Esophagus (tissue), 2 donors: Measurements from ENCODE around the gene DNM1L. TPM values are rescaled to one million over a fixed set of nuclear protein-coding genes. Genes with fewer than 3 reads are reported as not detected.

Experiments
- H3K27ac ChIP-seq, 2 donors: one replicate each; pipeline ENCODE4 v1.5.1; 2013; ENCODE audit warnings: low read depth in 2 of 2, mild to moderate bottlenecking in 2 of 2, inconsistent platforms in 1 of 2, low read length in 1 of 2, moderate library complexity in 1 of 2
- H3K27me3 ChIP-seq, 2 donors: one replicate each; pipeline ENCODE4 v1.6.1; 2013; ENCODE audit warnings: low read length in 2 of 2, control low read depth in 1 of 2, mild to moderate bottlenecking in 1 of 2; ENCODE audit not compliant: insufficient read depth in 2 of 2, control insufficient read depth in 1 of 2
- H3K36me3 ChIP-seq, 2 donors: one replicate each; pipeline ENCODE4 v1.6.1; 2013; ENCODE audit warnings: low read length in 1 of 2; ENCODE audit not compliant: control insufficient read depth in 2 of 2, insufficient read depth in 2 of 2
- H3K4me1 ChIP-seq, 2 donors: one replicate each; pipeline ENCODE4 v1.6.1; 2013; ENCODE audit warnings: low read length in 1 of 2; ENCODE audit not compliant: control insufficient read depth in 2 of 2, insufficient read depth in 2 of 2
- H3K4me3 ChIP-seq, 2 donors: one replicate each; pipeline ENCODE4 v1.5.1; 2013; ENCODE audit warnings: low read length in 2 of 2, mild to moderate bottlenecking in 2 of 2, low read depth in 1 of 2, moderate library complexity in 1 of 2
- H3K9me3 ChIP-seq, 2 donors: one replicate each; pipeline ENCODE4 v1.6.1; 2013; ENCODE audit warnings: mild to moderate bottlenecking in 2 of 2, low read depth in 1 of 2, low read length in 1 of 2, moderate library complexity in 1 of 2; ENCODE audit not compliant: control insufficient read depth in 2 of 2, insufficient read depth in 1 of 2
- whole genome bisulfite sequencing, 2 donors: extraction: QIAGEN DNeasy Blood & Tissue Kit; methylation state at CpG; one replicate each; pipeline ENCODE4 v1.1.7; 2013; 5-methylcytosine and 5-hydroxymethylcytosine counted together
- polyA plus RNA-seq, 2 donors: library from polyadenylated mRNA; stranded (reverse); fragments of 200-250 nt; gene quantifications; one replicate each; pipeline ENCODE4 v1.2.3, GENCODE V29; 2013
- donor health status: healthy with polysubstance abuse.
- donor health status: Bipolar disorder and iron deficiency.

DNM1L gene
- polyA plus RNA-seq, 2 donors, result 24.3 to 24.5 TPM

GRCh38 chr12:32765906-32766305 is 86.8 kb downstream of the DNM1L start:
- Histone ChIP-seq H3K4me1 (no peaks in the 10 kb centered on the region), H3K27ac (no peak overlapping the region), H3K9me3 (no peaks in the 10 kb centered on the region), H3K4me3 (no peak overlapping the region), H3K27me3 (no peaks in the 10 kb centered on the region), H3K36me3 (no peaks in the 10 kb centered on the region)
- WGBS, 2 donors, result 70 to 79% methylated on average over 4 of the region's 4 CpGs

- Histone ChIP-seq H3K4me3 (no peak overlapping the region), H3K36me3 (no peaks in the 10 kb centered on the region), H3K9me3 (no peaks in the 10 kb centered on the region), H3K4me1 (no peaks in the 10 kb centered on the region), H3K27ac (no peak overlapping the region), H3K27me3 (no peaks in the 10 kb centered on the region)
- 56 to 61% methylated on average over 4 of the region's 4 CpGs for WGBS, 2 donors
These were observed 89.4 kb downstream of the DNM1L start for GRCh38 chr12:32768518-32768917.

- no peaks in the 10 kb centered on the region for H3K27me3 ChIP-seq
- H3K27ac ChIP-seq, result no peak overlapping the region
- no peaks in the 10 kb centered on the region for H3K9me3 ChIP-seq
- no peaks in the 10 kb centered on the region for H3K36me3 ChIP-seq
- H3K4me3 ChIP-seq, result no peak overlapping the region
- H3K4me1 ChIP-seq, result no peaks in the 10 kb centered on the region
- WGBS, 2 donors, result 34 to 47% methylated on average over 1 of the region's 1 CpG
These were observed 91.0 kb downstream of the DNM1L start for GRCh38 chr12:32770141-32770540.

GRCh38 chr12:32773691-32774090 is 94.6 kb downstream of the DNM1L start:
- Histone ChIP-seq H3K27me3 (no peaks in the 10 kb centered on the region), H3K4me3 (no peak overlapping the region), H3K27ac (no peak overlapping the region), H3K36me3 (no peaks in the 10 kb centered on the region), H3K4me1 (no peaks in the 10 kb centered on the region), H3K9me3 (no peaks in the 10 kb centered on the region)
- 57 to 68% methylated on average over 6 of the region's 6 CpGs for WGBS, 2 donors

GRCh38 chr12:32776258-32776657 is 97.2 kb downstream of the DNM1L start:
- H3K36me3 ChIP-seq, result no peaks in the 10 kb centered on the region
- no peaks in the 10 kb centered on the region for H3K9me3 ChIP-seq
- H3K27me3 ChIP-seq, result no peaks in the 10 kb centered on the region
- H3K4me3 ChIP-seq, result no peak overlapping the region
- no peak overlapping the region for H3K27ac ChIP-seq
- 84 to 87% methylated on average over 4 of the region's 4 CpGs for WGBS, 2 donors
- no peaks in the 10 kb centered on the region for H3K4me1 ChIP-seq

GRCh38 chr12:32777159-32777558 is 98.1 kb downstream of the DNM1L start:
- Histone ChIP-seq H3K36me3 (no peaks in the 10 kb centered on the region), H3K27me3 (no peaks in the 10 kb centered on the region), H3K27ac (no peak overlapping the region), H3K4me1 (no peaks in the 10 kb centered on the region), H3K4me3 (no peak overlapping the region), H3K9me3 (no peaks in the 10 kb centered on the region)
- WGBS, 2 donors, result 59 to 67% methylated on average over 5 of the region's 5 CpGs

- no peaks in the 10 kb centered on the region for H3K4me1 ChIP-seq
- H3K27ac ChIP-seq, result no peak overlapping the region
- no peak overlapping the region for H3K4me3 ChIP-seq
- no peaks in the 10 kb centered on the region for H3K9me3 ChIP-seq
- no peaks in the 10 kb centered on the region for H3K36me3 ChIP-seq
- no peaks in the 10 kb centered on the region for H3K27me3 ChIP-seq
- WGBS, 2 donors, result 76 to 78% methylated on average over 6 of the region's 6 CpGs
These were observed 98.6 kb downstream of the DNM1L start for GRCh38 chr12:32777691-32778175.

- Histone ChIP-seq H3K9me3 (no peaks in the 10 kb centered on the region), H3K36me3 (no peaks in the 10 kb centered on the region), H3K27ac (no peak overlapping the region), H3K4me1 (no peaks in the 10 kb centered on the region), H3K4me3 (no peak overlapping the region), H3K27me3 (no peaks in the 10 kb centered on the region)
- 47 to 50% methylated on average over 1 of the region's 1 CpG for WGBS, 2 donors
These were observed 101.0 kb downstream of the DNM1L start for GRCh38 chr12:32780071-32780470.

- H3K27ac ChIP-seq, result no peak overlapping the region
- no peaks in the 10 kb centered on the region for H3K4me1 ChIP-seq
- H3K4me3 ChIP-seq, result no peak overlapping the region
- H3K9me3 ChIP-seq, result no peaks in the 10 kb centered on the region
- H3K27me3 ChIP-seq, result no peaks in the 10 kb centered on the region
- WGBS, 2 donors, result 50 to 58% methylated on average over 3 of the region's 3 CpGs
- H3K36me3 ChIP-seq, result no peaks in the 10 kb centered on the region
These were observed 103.9 kb downstream of the DNM1L start for GRCh38 chr12:32783029-32783428.

GRCh38 chr12:32785557-32785956 is 106.5 kb downstream of the DNM1L start:
- Histone ChIP-seq H3K4me3 (no peak overlapping the region), H3K9me3 (no peaks in the 10 kb centered on the region), H3K27me3 (no peaks in the 10 kb centered on the region), H3K4me1 (no peaks in the 10 kb centered on the region), H3K36me3 (no peaks in the 10 kb centered on the region), H3K27ac (no peak overlapping the region)
- WGBS, 2 donors, result 83 to 92% methylated on average over 5 of the region's 5 CpGs
